Measurements from ENCODE around the gene CYP3A5.
"Not testable (repeated sequence)": the region's sequence is repeated elsewhere in the genome, so short reads cannot be mapped to it uniquely, and the experiment has no call there.

The CYP3A5 gene

GRCh38 chr7:99666013-99666395 is 13.8 kb downstream of the CYP3A5 start:
- no peak overlapping the region for H3K27ac ChIP-seq (ENCODE audit: low read depth in 2 of 2, low read length in 2 of 2)
- no peaks in the 10 kb centered on the region for H3K27me3 ChIP-seq (ENCODE audit: control insufficient read depth in 2 of 2, insufficient read depth in 2 of 2, low read length in 2 of 2)
- no peaks in the 10 kb centered on the region for H3K4me1 ChIP-seq (ENCODE audit: control insufficient read depth in 2 of 2, insufficient read depth in 2 of 2, low read length in 2 of 2)
- no peaks in the 10 kb centered on the region for H3K9me3 ChIP-seq (ENCODE audit: control insufficient read depth in 2 of 2, low read length in 2 of 2)
- peaks cover 61 to 79% of the 10 kb centered on the region in 2 donors for H3K36me3 ChIP-seq (ENCODE audit: control insufficient read depth in 2 of 2, insufficient read depth in 2 of 2, low read length in 2 of 2)
- no peak overlapping the region for H3K4me3 ChIP-seq (ENCODE audit: low read length in 2 of 2)
- H3K9ac ChIP-seq (ENCODE audit: low read depth in 1 of 2, low read length in 2 of 2) = no peak overlapping the region

DNA sequence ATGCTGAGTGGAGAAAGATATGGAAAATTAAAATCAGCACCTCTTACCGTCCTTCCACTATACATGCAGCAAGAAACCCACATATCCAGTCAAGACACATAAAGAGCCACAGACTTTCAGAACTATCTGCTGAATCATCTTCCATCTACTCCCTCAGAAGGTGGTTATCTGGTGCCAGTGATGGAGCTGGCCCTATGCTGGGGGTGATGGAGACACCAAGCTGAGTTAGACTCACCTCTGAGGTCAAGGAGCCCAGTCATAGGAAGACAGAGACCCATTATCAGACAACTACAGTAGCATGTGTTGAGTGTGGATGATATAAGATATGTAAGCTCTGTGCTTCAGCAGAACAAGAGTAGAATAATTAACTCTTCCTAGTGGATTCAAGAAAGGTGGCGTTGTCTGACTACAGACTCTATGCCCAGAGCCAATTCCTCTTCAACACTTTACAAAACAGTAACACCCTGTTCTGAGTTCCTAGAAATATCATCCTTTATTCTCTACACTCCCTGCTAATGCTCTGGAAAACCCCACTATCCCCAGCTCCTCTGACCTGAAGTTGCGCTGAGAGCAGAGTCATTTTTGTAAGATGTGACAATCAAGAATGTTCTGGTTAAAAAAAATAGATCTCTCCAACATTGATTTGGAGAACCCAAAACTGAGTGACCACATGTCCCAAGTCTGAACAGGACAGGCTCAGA is 14.3 kb downstream of the CYP3A5 start:
- H3K9ac ChIP-seq (ENCODE audit: low read depth in 1 of 2, low read length in 2 of 2) = no peak overlapping the region

DNA sequence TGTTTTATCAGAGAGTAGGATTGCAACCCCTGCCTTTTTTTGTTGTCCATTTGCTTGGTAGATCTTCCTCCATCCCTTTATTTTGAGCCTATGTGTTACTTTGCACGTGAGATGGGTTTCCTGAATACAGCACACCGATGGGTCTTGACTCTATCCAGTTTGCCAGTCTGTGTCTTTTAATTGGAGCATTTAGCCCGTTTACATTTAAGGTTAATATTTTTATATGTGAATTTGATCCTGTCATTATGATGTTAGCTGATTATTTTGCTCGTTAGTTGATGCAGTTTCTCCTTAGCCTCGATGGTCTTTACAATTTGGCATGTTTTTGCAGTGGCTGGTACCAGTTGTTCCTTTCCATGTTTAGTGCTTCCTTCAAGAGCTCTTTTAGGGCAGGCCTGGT is 21.9 kb downstream of the CYP3A5 start:
- H3K36me3 ChIP-seq (ENCODE audit: control insufficient read depth in 2 of 2, insufficient read depth in 2 of 2, low read length in 2 of 2) = peaks cover 24 to 25% of the 10 kb centered on the region in 2 donors
- not testable (repeated sequence) for H3K9me3 ChIP-seq (ENCODE audit: control insufficient read depth in 2 of 2, low read length in 2 of 2); H3K9ac ChIP-seq (ENCODE audit: low read depth in 1 of 2, low read length in 2 of 2); H3K27ac ChIP-seq (ENCODE audit: low read depth in 2 of 2, low read length in 2 of 2); H3K4me3 ChIP-seq (ENCODE audit: low read length in 2 of 2); H3K27me3 ChIP-seq (ENCODE audit: control insufficient read depth in 2 of 2, insufficient read depth in 2 of 2, low read length in 2 of 2); H3K4me1 ChIP-seq (ENCODE audit: control insufficient read depth in 2 of 2, insufficient read depth in 2 of 2, low read length in 2 of 2)

More for the DNA sequence above, 14.3 kb downstream of the CYP3A5 start:
- H3K27ac ChIP-seq (ENCODE audit: low read depth in 2 of 2, low read length in 2 of 2) = no peak overlapping the region
- H3K36me3 ChIP-seq (ENCODE audit: control insufficient read depth in 2 of 2, insufficient read depth in 2 of 2, low read length in 2 of 2) = peaks cover 62 to 84% of the 10 kb centered on the region in 2 donors
- H3K9me3 ChIP-seq (ENCODE audit: control insufficient read depth in 2 of 2, low read length in 2 of 2) = no peaks in the 10 kb centered on the region
- no peak overlapping the region for H3K4me3 ChIP-seq (ENCODE audit: low read length in 2 of 2)
- no peaks in the 10 kb centered on the region for H3K27me3 ChIP-seq (ENCODE audit: control insufficient read depth in 2 of 2, insufficient read depth in 2 of 2, low read length in 2 of 2)
- no peaks in the 10 kb centered on the region for H3K4me1 ChIP-seq (ENCODE audit: control insufficient read depth in 2 of 2, insufficient read depth in 2 of 2, low read length in 2 of 2)

DNA sequence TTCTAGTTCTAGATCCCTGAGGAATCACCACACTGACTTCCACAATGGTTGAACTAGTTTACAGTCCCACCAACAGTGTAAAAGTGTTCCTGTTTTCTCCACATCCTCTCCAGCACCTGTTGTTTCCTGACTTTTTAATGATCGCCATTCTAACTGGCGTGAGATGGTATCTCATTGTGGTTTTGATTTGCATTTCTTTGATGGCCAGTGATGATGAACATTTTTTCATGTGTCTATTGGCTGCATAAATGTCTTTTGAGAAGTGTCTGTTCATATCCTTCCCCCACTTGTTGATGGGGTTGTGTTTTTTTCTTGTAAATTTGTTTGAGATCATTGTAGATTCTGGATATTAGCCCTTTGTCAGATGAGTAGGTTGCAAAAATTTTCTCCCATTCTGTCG is 25.2 kb downstream of the CYP3A5 start:
- not testable (repeated sequence) for H3K9ac ChIP-seq (ENCODE audit: low read depth in 1 of 2, low read length in 2 of 2); H3K27me3 ChIP-seq (ENCODE audit: control insufficient read depth in 2 of 2, insufficient read depth in 2 of 2, low read length in 2 of 2); H3K9me3 ChIP-seq (ENCODE audit: control insufficient read depth in 2 of 2, low read length in 2 of 2); H3K36me3 ChIP-seq (ENCODE audit: control insufficient read depth in 2 of 2, insufficient read depth in 2 of 2, low read length in 2 of 2); H3K4me1 ChIP-seq (ENCODE audit: control insufficient read depth in 2 of 2, insufficient read depth in 2 of 2, low read length in 2 of 2); H3K4me3 ChIP-seq (ENCODE audit: low read length in 2 of 2); H3K27ac ChIP-seq (ENCODE audit: low read depth in 2 of 2, low read length in 2 of 2)

GRCh38 chr7:99653754-99654153 is 26.0 kb downstream of the CYP3A5 start:
- Histone ChIP-seq H3K9me3 (ENCODE audit: control insufficient read depth in 2 of 2, low read length in 2 of 2) (no peaks in the 10 kb centered on the region), H3K27ac (ENCODE audit: low read depth in 2 of 2, low read length in 2 of 2) (no peak overlapping the region), H3K9ac (ENCODE audit: low read depth in 1 of 2, low read length in 2 of 2) (no peak overlapping the region), H3K4me3 (ENCODE audit: low read length in 2 of 2) (no peak overlapping the region), H3K36me3 (ENCODE audit: control insufficient read depth in 2 of 2, insufficient read depth in 2 of 2, low read length in 2 of 2) (peaks cover 6 to 12% of the 10 kb centered on the region in 2 donors), H3K27me3 (ENCODE audit: control insufficient read depth in 2 of 2, insufficient read depth in 2 of 2, low read length in 2 of 2) (no peaks in the 10 kb centered on the region), H3K4me1 (ENCODE audit: control insufficient read depth in 2 of 2, insufficient read depth in 2 of 2, low read length in 2 of 2) (no peaks in the 10 kb centered on the region)

DNA sequence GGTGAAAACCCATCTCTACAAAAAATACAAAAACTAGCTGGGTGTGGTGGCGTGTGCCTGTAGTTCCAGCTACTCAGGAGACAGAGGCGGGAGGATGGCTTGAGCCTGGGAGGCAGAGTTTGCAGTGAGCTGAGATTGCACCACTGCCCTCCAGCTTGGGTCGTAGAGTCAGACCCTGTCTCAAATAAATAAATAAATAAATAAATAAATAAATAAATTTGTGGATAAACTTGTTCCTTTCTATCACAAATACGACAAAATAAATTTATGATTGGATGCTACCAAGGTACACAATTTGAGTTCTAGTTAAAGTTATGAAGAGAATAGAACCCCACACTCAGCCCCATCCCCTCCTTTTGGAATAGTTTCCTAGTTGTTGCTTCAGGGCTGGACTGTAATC is 26.5 kb downstream of the CYP3A5 start:
- not testable (repeated sequence) for H3K27ac ChIP-seq (ENCODE audit: low read depth in 2 of 2, low read length in 2 of 2); H3K9ac ChIP-seq (ENCODE audit: low read depth in 1 of 2, low read length in 2 of 2)

GRCh38 chr7:99652671-99653070 is 27.1 kb downstream of the CYP3A5 start:
- no peak overlapping the region for H3K9ac ChIP-seq (ENCODE audit: low read depth in 1 of 2, low read length in 2 of 2)
- no peaks in the 10 kb centered on the region for H3K9me3 ChIP-seq (ENCODE audit: control insufficient read depth in 2 of 2, low read length in 2 of 2)
- H3K27me3 ChIP-seq (ENCODE audit: control insufficient read depth in 2 of 2, insufficient read depth in 2 of 2, low read length in 2 of 2) = no peaks in the 10 kb centered on the region
- no peak overlapping the region for H3K4me3 ChIP-seq (ENCODE audit: low read length in 2 of 2)
- H3K27ac ChIP-seq (ENCODE audit: low read depth in 2 of 2, low read length in 2 of 2) = no peak overlapping the region
- H3K36me3 ChIP-seq (ENCODE audit: control insufficient read depth in 2 of 2, insufficient read depth in 2 of 2, low read length in 2 of 2) = peaks cover 10 to 13% of the 10 kb centered on the region in 2 donors
- no peaks in the 10 kb centered on the region for H3K4me1 ChIP-seq (ENCODE audit: control insufficient read depth in 2 of 2, insufficient read depth in 2 of 2, low read length in 2 of 2)

More for the DNA sequence above, 26.5 kb downstream of the CYP3A5 start:
- not testable (repeated sequence) for H3K9me3 ChIP-seq (ENCODE audit: control insufficient read depth in 2 of 2, low read length in 2 of 2); H3K4me1 ChIP-seq (ENCODE audit: control insufficient read depth in 2 of 2, insufficient read depth in 2 of 2, low read length in 2 of 2); H3K27me3 ChIP-seq (ENCODE audit: control insufficient read depth in 2 of 2, insufficient read depth in 2 of 2, low read length in 2 of 2); H3K4me3 ChIP-seq (ENCODE audit: low read length in 2 of 2)
- H3K36me3 ChIP-seq (ENCODE audit: control insufficient read depth in 2 of 2, insufficient read depth in 2 of 2, low read length in 2 of 2) = peaks cover 6 to 13% of the 10 kb centered on the region in 2 donors

- Histone ChIP-seq H3K27me3 (ENCODE audit: control insufficient read depth in 2 of 2, insufficient read depth in 2 of 2, low read length in 2 of 2) (no peaks in the 10 kb centered on the region), H3K27ac (ENCODE audit: low read depth in 2 of 2, low read length in 2 of 2) (no peak overlapping the region), H3K4me3 (ENCODE audit: low read length in 2 of 2) (no peak overlapping the region), H3K9me3 (ENCODE audit: control insufficient read depth in 2 of 2, low read length in 2 of 2) (no peaks in the 10 kb centered on the region), H3K9ac (ENCODE audit: low read depth in 1 of 2, low read length in 2 of 2) (no peak overlapping the region), H3K4me1 (ENCODE audit: control insufficient read depth in 2 of 2, insufficient read depth in 2 of 2, low read length in 2 of 2) (no peaks in the 10 kb centered on the region), H3K36me3 (ENCODE audit: control insufficient read depth in 2 of 2, insufficient read depth in 2 of 2, low read length in 2 of 2) (peaks cover 10 to 17% of the 10 kb centered on the region in 2 donors)
Measured at GRCh38 chr7:99651290-99651689, 28.5 kb downstream of the CYP3A5 start.

GRCh38 chr7:99648843-99649242 is 31.0 kb downstream of the CYP3A5 start:
- Histone ChIP-seq H3K27ac (ENCODE audit: low read depth in 2 of 2, low read length in 2 of 2) (no peak overlapping the region), H3K4me1 (ENCODE audit: control insufficient read depth in 2 of 2, insufficient read depth in 2 of 2, low read length in 2 of 2) (no peaks in the 10 kb centered on the region), H3K36me3 (ENCODE audit: control insufficient read depth in 2 of 2, insufficient read depth in 2 of 2, low read length in 2 of 2) (peaks cover 10 to 20% of the 10 kb centered on the region in 2 donors), H3K9me3 (ENCODE audit: control insufficient read depth in 2 of 2, low read length in 2 of 2) (no peaks in the 10 kb centered on the region), H3K9ac (ENCODE audit: low read depth in 1 of 2, low read length in 2 of 2) (no peak overlapping the region), H3K4me3 (ENCODE audit: low read length in 2 of 2) (no peak overlapping the region), H3K27me3 (ENCODE audit: control insufficient read depth in 2 of 2, insufficient read depth in 2 of 2, low read length in 2 of 2) (no peaks in the 10 kb centered on the region)

GRCh38 chr7:99645590-99645989 is 34.2 kb downstream of the CYP3A5 start:
- peaks cover 5 to 18% of the 10 kb centered on the region in 2 donors for H3K36me3 ChIP-seq (ENCODE audit: control insufficient read depth in 2 of 2, insufficient read depth in 2 of 2, low read length in 2 of 2)
- no peak overlapping the region for H3K9ac ChIP-seq (ENCODE audit: low read depth in 1 of 2, low read length in 2 of 2)
- H3K4me1 ChIP-seq (ENCODE audit: control insufficient read depth in 2 of 2, insufficient read depth in 2 of 2, low read length in 2 of 2) = no peaks in the 10 kb centered on the region
- H3K27ac ChIP-seq (ENCODE audit: low read depth in 2 of 2, low read length in 2 of 2) = no peak overlapping the region
- no peaks in the 10 kb centered on the region for H3K27me3 ChIP-seq (ENCODE audit: control insufficient read depth in 2 of 2, insufficient read depth in 2 of 2, low read length in 2 of 2)
- H3K9me3 ChIP-seq (ENCODE audit: control insufficient read depth in 2 of 2, low read length in 2 of 2) = no peaks in the 10 kb centered on the region
- H3K4me3 ChIP-seq (ENCODE audit: low read length in 2 of 2) = no peak overlapping the region

Data from mucosa of rectum (tissue), 2 donors.